ENCODE results near the gene ALKBH7. TPM values are rescaled to one million over a fixed set of nuclear protein-coding genes. Genes with fewer than 3 reads are reported as not detected.

Gene ALKBH7
- total and polyA plus RNA-seq, 4 donors, result 29.9 to 99.7 (median 51.2) TPM

DNA sequence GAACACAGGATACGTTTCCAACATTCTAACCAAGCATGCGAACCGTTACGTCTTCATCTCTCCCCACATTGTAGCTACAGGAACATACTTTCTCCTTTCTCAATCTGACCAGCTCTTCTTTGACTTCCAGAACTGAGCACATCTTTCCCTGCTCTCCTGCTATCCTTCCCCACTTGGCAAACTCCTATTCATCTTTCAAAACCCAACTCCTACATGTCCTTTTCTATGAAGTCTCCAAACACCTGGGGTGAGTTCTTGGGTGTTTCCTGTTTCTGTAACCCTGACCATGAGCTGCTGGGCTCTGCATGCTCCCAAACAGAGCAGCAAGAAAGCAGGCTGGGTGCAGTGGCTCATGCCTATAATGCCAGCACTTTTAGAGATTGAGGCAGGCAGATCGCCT is 45.8 kb upstream of the ALKBH7 start:
- H3K27me3 ChIP-seq (ENCODE audit: control insufficient read depth in 4 of 4, insufficient read depth in 4 of 4, low read length in 3 of 4), result no peaks in the 10 kb centered on the region
- TF ChIP-seq SP1 (IDR thresholded peaks at IDR 0.05) (no peak), FOXA1 (IDR thresholded peaks at IDR 0.05) (no peak), JUND (IDR thresholded peaks at IDR 0.05) (no peak), GABPA (IDR thresholded peaks at IDR 0.05 in 1 of 2, conservative IDR thresholded peaks at IDR 0.05 in 1 of 2) (no peak), EGR1 (IDR thresholded peaks at IDR 0.05; ENCODE audit: low read depth in 2 of 2) (no peak)
- TF ChIP-seq, protein P1, sequence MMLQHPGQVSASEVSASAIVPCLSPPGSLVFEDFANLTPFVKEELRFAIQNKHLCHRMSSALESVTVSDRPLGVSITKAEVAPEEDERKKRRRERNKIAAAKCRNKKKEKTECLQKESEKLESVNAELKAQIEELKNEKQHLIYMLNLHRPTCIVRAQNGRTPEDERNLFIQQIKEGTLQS (IDR thresholded peaks at IDR 0.05), result no peak
- H3K27ac ChIP-seq (ENCODE audit: low read depth in 1 of 2, low read length in 2 of 2), result no peak overlapping the region
- H3K9me3 ChIP-seq (ENCODE audit: control insufficient read depth in 4 of 4, low read length in 3 of 4), result no peaks in the 10 kb centered on the region
- H3K4me1 ChIP-seq (ENCODE audit: control insufficient read depth in 4 of 4, insufficient read depth in 4 of 4, low read length in 3 of 4), result no peaks in the 10 kb centered on the region
- WGBS, result 90% methylated on average over 5 of the region's 5 CpGs
- no peaks in the 10 kb centered on the region for H3K36me3 ChIP-seq (ENCODE audit: control insufficient read depth in 4 of 4, insufficient read depth in 3 of 4, low read depth in 1 of 4, low read length in 3 of 4)
- no peak for DNase-seq (ENCODE audit: low spot score)
- H3K4me3 ChIP-seq (ENCODE audit: low read depth in 1 of 3, low read length in 3 of 3), result no peak overlapping the region
- no peak overlapping the region for H3K9ac ChIP-seq (ENCODE audit: low read depth in 1 of 2, low read length in 2 of 2)

DNA sequence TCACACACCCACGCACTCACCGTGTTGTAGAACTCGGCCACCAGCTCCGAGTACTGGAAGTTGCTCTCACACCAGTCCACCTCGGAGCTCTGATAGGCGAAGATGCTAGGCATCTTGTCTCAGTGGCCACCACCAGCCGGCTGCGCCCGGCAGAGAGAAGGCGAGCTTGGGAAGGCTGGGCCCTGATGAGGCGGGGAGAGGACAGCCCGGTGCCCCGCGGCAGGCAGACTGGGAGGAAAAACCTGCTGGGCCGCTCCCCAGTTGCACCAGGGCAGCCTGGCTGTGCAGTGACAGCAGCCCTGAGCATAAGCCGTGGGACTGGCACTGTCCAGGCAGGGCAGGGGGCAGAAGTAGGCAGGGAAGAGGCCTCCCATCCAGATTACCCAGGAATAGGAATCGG is 39.2 kb upstream of the ALKBH7 start, which contains the start of gene ACER1:
TSS of gene ACER1 (minus strand) at position 174 of the 400 bp plus-strand sequence. CDS start at position 113, 61 bp downstream.
- Histone ChIP-seq H3K27me3 (ENCODE audit: control insufficient read depth in 4 of 4, insufficient read depth in 4 of 4, low read length in 3 of 4) (no peaks in the 10 kb centered on the region), H3K9me3 (ENCODE audit: control insufficient read depth in 4 of 4, low read length in 3 of 4) (no peaks in the 10 kb centered on the region), H3K36me3 (ENCODE audit: control insufficient read depth in 4 of 4, insufficient read depth in 3 of 4, low read depth in 1 of 4, low read length in 3 of 4) (no peaks in the 10 kb centered on the region), H3K4me3 (ENCODE audit: low read depth in 1 of 3, low read length in 3 of 3) (no peak within 1 kb of the TSS), H3K9ac (ENCODE audit: low read depth in 1 of 2, low read length in 2 of 2) (no peak within 1 kb of the TSS), H3K4me1 (ENCODE audit: control insufficient read depth in 4 of 4, insufficient read depth in 4 of 4, low read length in 3 of 4) (no peaks in the 10 kb centered on the region), H3K27ac (ENCODE audit: low read depth in 1 of 2, low read length in 2 of 2) (no peak within 1 kb of the TSS)
- WGBS, result 81% methylated on average over 17 of the region's 17 CpGs
- no peak for DNase-seq (ENCODE audit: low spot score)
- TF ChIP-seq YY1 (IDR thresholded peaks at IDR 0.05), result no peak
- no peak for TF ChIP-seq HNF4A (conservative IDR thresholded peaks at IDR 0.05)
- no peak for TF ChIP-seq JUND (IDR thresholded peaks at IDR 0.05)
- no peak for TF ChIP-seq RAD21 (IDR thresholded peaks at IDR 0.05)
- no peak for TF ChIP-seq TAF1 (conservative IDR thresholded peaks at IDR 0.05)
- no peak for TF ChIP-seq NR2F2 (IDR thresholded peaks at IDR 0.05)

DNA sequence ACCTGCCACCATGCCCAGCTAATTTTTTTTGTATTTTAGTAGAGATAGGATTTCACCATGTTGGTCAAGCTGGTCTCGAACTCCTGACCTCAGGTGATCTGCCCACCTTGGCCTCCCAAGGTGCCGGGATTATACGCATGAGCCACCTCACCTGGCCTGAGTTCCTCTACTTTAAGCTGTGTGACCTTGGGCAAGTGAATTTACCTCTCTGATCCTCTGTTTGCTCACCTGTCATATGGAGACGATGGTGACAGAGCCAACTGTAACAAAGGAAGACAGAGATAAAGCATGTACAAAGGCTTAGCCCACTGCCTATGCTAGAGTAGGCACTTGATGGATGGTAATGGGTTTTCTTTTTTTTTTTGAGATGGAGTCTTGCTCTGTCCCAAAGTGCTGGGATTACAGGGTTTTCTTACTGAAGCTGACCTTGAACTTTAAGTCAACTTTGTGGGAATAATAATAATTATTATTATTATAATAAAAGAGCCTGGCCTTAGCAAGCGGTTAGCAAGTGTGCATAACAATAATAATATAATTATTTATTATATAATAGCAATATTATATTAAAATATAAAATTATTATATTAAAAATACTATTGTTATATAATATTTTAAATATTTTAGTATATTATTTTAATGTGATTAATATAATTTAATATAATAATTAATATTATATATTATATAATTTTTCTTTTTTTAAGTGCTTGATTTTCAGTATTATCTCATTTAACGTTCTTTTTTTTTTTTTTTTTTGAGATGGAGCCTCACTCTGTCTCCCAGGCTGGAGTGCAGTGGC is 37.9 kb upstream of the ALKBH7 start:
- no peak for DNase-seq (ENCODE audit: low spot score)
- H3K9ac ChIP-seq (ENCODE audit: low read depth in 1 of 2, low read length in 2 of 2), result no peak overlapping the region
- H3K27ac ChIP-seq (ENCODE audit: low read depth in 1 of 2, low read length in 2 of 2), result no peak overlapping the region
- H3K27me3 ChIP-seq (ENCODE audit: control insufficient read depth in 4 of 4, insufficient read depth in 4 of 4, low read length in 3 of 4), result no peaks in the 10 kb centered on the region
- H3K4me1 ChIP-seq (ENCODE audit: control insufficient read depth in 4 of 4, insufficient read depth in 4 of 4, low read length in 3 of 4), result no peaks in the 10 kb centered on the region
- no peak overlapping the region for H3K4me3 ChIP-seq (ENCODE audit: low read depth in 1 of 3, low read length in 3 of 3)
- 90% methylated on average over 6 of the region's 6 CpGs for WGBS
- TF ChIP-seq FOXA2 (IDR thresholded peaks at IDR 0.05) (no peak), TAF1 (conservative IDR thresholded peaks at IDR 0.05) (no peak), RXRA (IDR thresholded peaks at IDR 0.05) (no peak), JUND (IDR thresholded peaks at IDR 0.05) (no peak), YY1 (IDR thresholded peaks at IDR 0.05) (no peak), HNF4A (conservative IDR thresholded peaks at IDR 0.05) (no peak), FOXA1 (IDR thresholded peaks at IDR 0.05) (no peak), GABPA (IDR thresholded peaks at IDR 0.05 in 1 of 2, conservative IDR thresholded peaks at IDR 0.05 in 1 of 2) (no peak)
- TF ChIP-seq, protein P1 (IDR thresholded peaks at IDR 0.05), result no peak
- TF ChIP-seq, protein P2, sequence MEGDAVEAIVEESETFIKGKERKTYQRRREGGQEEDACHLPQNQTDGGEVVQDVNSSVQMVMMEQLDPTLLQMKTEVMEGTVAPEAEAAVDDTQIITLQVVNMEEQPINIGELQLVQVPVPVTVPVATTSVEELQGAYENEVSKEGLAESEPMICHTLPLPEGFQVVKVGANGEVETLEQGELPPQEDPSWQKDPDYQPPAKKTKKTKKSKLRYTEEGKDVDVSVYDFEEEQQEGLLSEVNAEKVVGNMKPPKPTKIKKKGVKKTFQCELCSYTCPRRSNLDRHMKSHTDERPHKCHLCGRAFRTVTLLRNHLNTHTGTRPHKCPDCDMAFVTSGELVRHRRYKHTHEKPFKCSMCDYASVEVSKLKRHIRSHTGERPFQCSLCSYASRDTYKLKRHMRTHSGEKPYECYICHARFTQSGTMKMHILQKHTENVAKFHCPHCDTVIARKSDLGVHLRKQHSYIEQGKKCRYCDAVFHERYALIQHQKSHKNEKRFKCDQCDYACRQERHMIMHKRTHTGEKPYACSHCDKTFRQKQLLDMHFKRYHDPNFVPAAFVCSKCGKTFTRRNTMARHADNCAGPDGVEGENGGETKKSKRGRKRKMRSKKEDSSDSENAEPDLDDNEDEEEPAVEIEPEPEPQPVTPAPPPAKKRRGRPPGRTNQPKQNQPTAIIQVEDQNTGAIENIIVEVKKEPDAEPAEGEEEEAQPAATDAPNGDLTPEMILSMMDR (IDR thresholded peaks at IDR 0.05; ENCODE audit: low read depth, low read length, missing input control), result no peak
- TF ChIP-seq, protein P3, sequence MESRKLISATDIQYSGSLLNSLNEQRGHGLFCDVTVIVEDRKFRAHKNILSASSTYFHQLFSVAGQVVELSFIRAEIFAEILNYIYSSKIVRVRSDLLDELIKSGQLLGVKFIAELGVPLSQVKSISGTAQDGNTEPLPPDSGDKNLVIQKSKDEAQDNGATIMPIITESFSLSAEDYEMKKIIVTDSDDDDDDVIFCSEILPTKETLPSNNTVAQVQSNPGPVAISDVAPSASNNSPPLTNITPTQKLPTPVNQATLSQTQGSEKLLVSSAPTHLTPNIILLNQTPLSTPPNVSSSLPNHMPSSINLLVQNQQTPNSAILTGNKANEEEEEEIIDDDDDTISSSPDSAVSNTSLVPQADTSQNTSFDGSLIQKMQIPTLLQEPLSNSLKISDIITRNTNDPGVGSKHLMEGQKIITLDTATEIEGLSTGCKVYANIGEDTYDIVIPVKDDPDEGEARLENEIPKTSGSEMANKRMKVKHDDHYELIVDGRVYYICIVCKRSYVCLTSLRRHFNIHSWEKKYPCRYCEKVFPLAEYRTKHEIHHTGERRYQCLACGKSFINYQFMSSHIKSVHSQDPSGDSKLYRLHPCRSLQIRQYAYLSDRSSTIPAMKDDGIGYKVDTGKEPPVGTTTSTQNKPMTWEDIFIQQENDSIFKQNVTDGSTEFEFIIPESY (IDR thresholded peaks at IDR 0.05), result no peak
- H3K9me3 ChIP-seq (ENCODE audit: control insufficient read depth in 4 of 4, low read length in 3 of 4), result no peaks in the 10 kb centered on the region
- no peaks in the 10 kb centered on the region for H3K36me3 ChIP-seq (ENCODE audit: control insufficient read depth in 4 of 4, insufficient read depth in 3 of 4, low read depth in 1 of 4, low read length in 3 of 4)
